ENCODE measurements around the gene MSL1.

MSL1 gene

GRCh38 chr17:40103071-40103661, 18.6 kb upstream of the MSL1 start:
- no peaks in the 10 kb centered on the region for H4K20me1 ChIP-seq (ENCODE audit: control insufficient read depth, insufficient read depth, low read depth, low read length)
- H3K27me3 ChIP-seq (ENCODE audit: control insufficient read depth, low read length): peaks cover 54% of the 10 kb centered on the region
- no peaks in the 10 kb centered on the region for H3K36me3 ChIP-seq (ENCODE audit: control insufficient read depth, low read length)
- H3K27ac ChIP-seq (ENCODE audit: low read depth, low read length): no peak overlapping the region
- H3K4me3 ChIP-seq (ENCODE audit: low read length): no peak overlapping the region
- TF ChIP-seq CTCF (IDR thresholded peaks at IDR 0.05; ENCODE audit: low read depth, low read length, poor library complexity, severe bottlenecking) (no peak), EZH2phosphoT487 (IDR thresholded peaks at IDR 0.05; ENCODE audit: borderline replicate concordance, low read length) (no peak)
- no peaks in the 10 kb centered on the region for H3K9me2 ChIP-seq (replicated peaks; ENCODE audit: control insufficient read depth, low read length)
- no peaks in the 10 kb centered on the region for H3K9me3 ChIP-seq (ENCODE audit: control insufficient read depth, insufficient read depth, low read length)
- H3K4me2 ChIP-seq (ENCODE audit: low read length): no peak overlapping the region
- peaks cover 50% of the 10 kb centered on the region for H3K4me1 ChIP-seq (ENCODE audit: control insufficient read depth, low read length)
- H3K79me2 ChIP-seq (ENCODE audit: control insufficient read depth, low read length): no peaks in the 10 kb centered on the region
- 0 out of 2 replicates have a peak, but pooled peaks cover 2% of the 10 kb centered on the region for H3F3A ChIP-seq (ENCODE audit: control insufficient read depth, insufficient read depth)

GRCh38 chr17:40103688-40104087, 18.1 kb upstream of the MSL1 start:
- Histone ChIP-seq H3K9me3 (ENCODE audit: control insufficient read depth, insufficient read depth, low read length) (no peaks in the 10 kb centered on the region), H3K27me3 (ENCODE audit: control insufficient read depth, low read length) (peaks cover 54% of the 10 kb centered on the region), H3K79me2 (ENCODE audit: control insufficient read depth, low read length) (no peaks in the 10 kb centered on the region), H3K4me3 (ENCODE audit: low read length) (no peak overlapping the region), H3K4me2 (ENCODE audit: low read length) (no peak overlapping the region), H3K4me1 (ENCODE audit: control insufficient read depth, low read length) (peaks cover 48% of the 10 kb centered on the region), H4K20me1 (ENCODE audit: control insufficient read depth, insufficient read depth, low read depth, low read length) (no peaks in the 10 kb centered on the region), H3K9me2 (replicated peaks; ENCODE audit: control insufficient read depth, low read length) (no peaks in the 10 kb centered on the region), H3K36me3 (ENCODE audit: control insufficient read depth, low read length) (no peaks in the 10 kb centered on the region), H3K27ac (ENCODE audit: low read depth, low read length) (no peak overlapping the region), H3F3A (ENCODE audit: control insufficient read depth, insufficient read depth) (0 out of 2 replicates have a peak, but pooled peaks cover 2% of the 10 kb centered on the region)
- no peak for TF ChIP-seq CTCF (IDR thresholded peaks at IDR 0.05; ENCODE audit: low read depth, low read length, poor library complexity, severe bottlenecking)
- TF ChIP-seq EZH2phosphoT487 (IDR thresholded peaks at IDR 0.05; ENCODE audit: borderline replicate concordance, low read length): no peak

GRCh38 chr17:40104594-40105486, 16.9 kb upstream of the MSL1 start:
- TF ChIP-seq EZH2phosphoT487 (IDR thresholded peaks at IDR 0.05; ENCODE audit: borderline replicate concordance, low read length) (no peak), CTCF (IDR thresholded peaks at IDR 0.05; ENCODE audit: low read depth, low read length, poor library complexity, severe bottlenecking) (no peak)
- H3K27ac ChIP-seq (ENCODE audit: low read depth, low read length): no peak overlapping the region
- H4K20me1 ChIP-seq (ENCODE audit: control insufficient read depth, insufficient read depth, low read depth, low read length): no peaks in the 10 kb centered on the region
- H3K9me2 ChIP-seq (replicated peaks; ENCODE audit: control insufficient read depth, low read length): no peaks in the 10 kb centered on the region
- H3K4me2 ChIP-seq (ENCODE audit: low read length): no peak overlapping the region
- no peak overlapping the region for H3K4me3 ChIP-seq (ENCODE audit: low read length)
- H3K79me2 ChIP-seq (ENCODE audit: control insufficient read depth, low read length): no peaks in the 10 kb centered on the region
- no peaks in the 10 kb centered on the region for H3K9me3 ChIP-seq (ENCODE audit: control insufficient read depth, insufficient read depth, low read length)
- H3K36me3 ChIP-seq (ENCODE audit: control insufficient read depth, low read length): no peaks in the 10 kb centered on the region
- H3F3A ChIP-seq (ENCODE audit: control insufficient read depth, insufficient read depth): peaks cover 2% of the 10 kb centered on the region; the same call in 1 of the 2 replicates
- peaks cover 54% of the 10 kb centered on the region for H3K27me3 ChIP-seq (ENCODE audit: control insufficient read depth, low read length)
- peaks cover 37% of the 10 kb centered on the region for H3K4me1 ChIP-seq (ENCODE audit: control insufficient read depth, low read length)

All from DOHH2 (cell line).